Measurements from ENCODE around the gene F7. TPM values are rescaled to one million over a fixed set of nuclear protein-coding genes. Genes with fewer than 3 reads are reported as not detected.

The F7 gene
- total RNA-seq, 1 donor from 2014 or later, result 0.06 TPM

- H3K4me3 ChIP-seq (ENCODE audit: low read depth, low read length), result peak overlapping the region; percentile 46
- no peak for TF ChIP-seq CTCF (conservative IDR thresholded peaks at IDR 0.05; ENCODE audit: low read depth, low read length)
- no peak for DNase-seq (ENCODE audit: low read depth)
These were observed 48.5 kb downstream of the F7 start for GRCh38 chr13:113153810-113154748.

- no peak overlapping the region for H3K4me3 ChIP-seq (ENCODE audit: low read depth, low read length)
- TF ChIP-seq CTCF (conservative IDR thresholded peaks at IDR 0.05; ENCODE audit: low read depth, low read length), result no peak
- DNase-seq (ENCODE audit: low read depth), result no peak
These were observed 49.6 kb downstream of the F7 start for GRCh38 chr13:113155201-113155600.

GRCh38 chr13:113155982-113156655 lies 50.5 kb downstream of the F7 start:
- no peak for TF ChIP-seq CTCF (conservative IDR thresholded peaks at IDR 0.05; ENCODE audit: low read depth, low read length)
- no peak for DNase-seq (ENCODE audit: low read depth)
- no peak overlapping the region for H3K4me3 ChIP-seq (ENCODE audit: low read depth, low read length)

- DNase-seq (ENCODE audit: low read depth), result no peak
- H3K4me3 ChIP-seq (ENCODE audit: low read depth, low read length), result no peak overlapping the region
- no peak for TF ChIP-seq CTCF (conservative IDR thresholded peaks at IDR 0.05; ENCODE audit: low read depth, low read length)
These were observed 51.8 kb downstream of the F7 start for GRCh38 chr13:113157206-113157928.

- no peak within 1 kb of the TSS for H3K4me3 ChIP-seq (ENCODE audit: low read depth, low read length)
- no peak for DNase-seq (ENCODE audit: low read depth)
- TF ChIP-seq CTCF (conservative IDR thresholded peaks at IDR 0.05; ENCODE audit: low read depth, low read length), result no peak
These were observed 52.5 kb downstream of the F7 start, which contains the start of gene PROZ for GRCh38 chr13:113157929-113158747. PROZ (plus strand) TSS chr13:113158648; CDS start chr13:113158661, 13 bp downstream.

GRCh38 chr13:113158946-113159345 lies 53.4 kb downstream of the F7 start:
- TF ChIP-seq CTCF (conservative IDR thresholded peaks at IDR 0.05; ENCODE audit: low read depth, low read length), result no peak
- no peak overlapping the region for H3K4me3 ChIP-seq (ENCODE audit: low read depth, low read length)
- no peak for DNase-seq (ENCODE audit: low read depth)
